Measurements from ENCODE around the gene SPATA33.

- TF ChIP-seq SUZ12 (IDR thresholded peaks at IDR 0.05; ENCODE audit: extremely low read depth, insufficient read depth, insufficient read length) (no peak), YY1 (IDR thresholded peaks at IDR 0.05; ENCODE audit: insufficient read depth, insufficient read length) (no peak), ZNF274 (IDR thresholded peaks at IDR 0.05; ENCODE audit: low read depth, low read length) (no peak)
Observed at GRCh38 chr16:89695875-89696669, 38.4 kb downstream of the SPATA33 start.
